Choroid plexus epithelial cell (primary cell): Measurements from ENCODE around the gene AUTS2.

Experiments
- DNase-seq: peaks from one replicate; pipeline ENCODE4 v3.0.0-alpha.2; 2010; ENCODE audit warnings: low read depth
- H3K4me3 ChIP-seq: 2 replicates; pipeline ENCODE4 v1.5.1; 2011; ENCODE audit warnings: low read depth, mild to moderate bottlenecking, control low read depth, low read length, moderate library complexity
- TF ChIP-seq, protein P1 (sequence below): conservative IDR thresholded peaks from 2 replicates; pipeline ENCODE4 v1.5.1; 2011; ENCODE audit warnings: low read depth, mild to moderate bottlenecking, control low read depth, inconsistent platforms, low read length, moderate library complexity

Gene AUTS2

DNA sequence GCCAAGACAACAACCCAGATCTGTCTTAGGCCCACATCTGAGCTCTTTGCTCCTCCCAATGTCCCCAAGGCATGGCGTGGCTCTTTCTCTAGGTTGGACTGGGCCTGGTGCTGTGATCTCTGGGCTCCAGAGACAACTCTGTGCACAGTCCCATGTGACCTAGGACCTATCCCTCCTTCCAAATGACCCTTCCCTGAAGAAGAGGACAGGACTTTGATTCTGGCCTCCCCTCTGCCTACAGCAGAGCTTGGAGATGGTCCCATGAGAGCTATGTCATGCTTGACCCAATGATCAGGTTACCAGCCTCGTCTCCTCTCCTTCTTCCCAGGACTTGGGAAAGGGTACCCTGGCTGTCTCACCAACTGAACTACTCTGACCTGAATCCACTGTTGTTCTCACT is 1237.4 kb downstream of the AUTS2 start:
- no peak for DNase-seq
- H3K4me3 ChIP-seq = no peak overlapping the region
- TF ChIP-seq, protein P1, sequence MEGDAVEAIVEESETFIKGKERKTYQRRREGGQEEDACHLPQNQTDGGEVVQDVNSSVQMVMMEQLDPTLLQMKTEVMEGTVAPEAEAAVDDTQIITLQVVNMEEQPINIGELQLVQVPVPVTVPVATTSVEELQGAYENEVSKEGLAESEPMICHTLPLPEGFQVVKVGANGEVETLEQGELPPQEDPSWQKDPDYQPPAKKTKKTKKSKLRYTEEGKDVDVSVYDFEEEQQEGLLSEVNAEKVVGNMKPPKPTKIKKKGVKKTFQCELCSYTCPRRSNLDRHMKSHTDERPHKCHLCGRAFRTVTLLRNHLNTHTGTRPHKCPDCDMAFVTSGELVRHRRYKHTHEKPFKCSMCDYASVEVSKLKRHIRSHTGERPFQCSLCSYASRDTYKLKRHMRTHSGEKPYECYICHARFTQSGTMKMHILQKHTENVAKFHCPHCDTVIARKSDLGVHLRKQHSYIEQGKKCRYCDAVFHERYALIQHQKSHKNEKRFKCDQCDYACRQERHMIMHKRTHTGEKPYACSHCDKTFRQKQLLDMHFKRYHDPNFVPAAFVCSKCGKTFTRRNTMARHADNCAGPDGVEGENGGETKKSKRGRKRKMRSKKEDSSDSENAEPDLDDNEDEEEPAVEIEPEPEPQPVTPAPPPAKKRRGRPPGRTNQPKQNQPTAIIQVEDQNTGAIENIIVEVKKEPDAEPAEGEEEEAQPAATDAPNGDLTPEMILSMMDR = no peak

- no peak overlapping the region for H3K4me3 ChIP-seq
- TF ChIP-seq, protein P1 = no peak
- DNase-seq = no peak
Observed at GRCh38 chr7:70836279-70836678, 1238.0 kb downstream of the AUTS2 start.

DNA sequence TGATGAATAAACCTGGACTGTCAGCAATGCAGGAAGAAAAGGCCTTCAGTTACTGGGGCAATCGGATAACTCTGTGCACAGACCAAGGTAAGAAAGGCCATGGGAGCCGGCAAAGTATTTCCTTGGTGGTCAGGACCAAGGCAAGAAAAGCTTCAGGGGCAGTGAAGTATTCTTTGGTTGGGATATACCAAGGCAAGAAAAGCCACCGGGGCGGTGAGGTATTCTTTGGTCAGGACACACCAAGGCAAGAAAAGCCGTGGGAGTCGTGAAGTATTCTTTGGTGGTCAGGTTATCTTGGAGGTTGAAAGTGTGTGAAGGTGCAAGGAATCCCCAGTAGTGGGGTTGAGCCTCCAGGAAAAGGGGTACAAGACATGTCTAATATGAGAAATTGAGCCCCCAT is 1238.7 kb downstream of the AUTS2 start:
- TF ChIP-seq, protein P1 = no peak
- H3K4me3 ChIP-seq = no peak overlapping the region
- DNase-seq = no peak

GRCh38 chr7:70837589-70837988 is 1239.3 kb downstream of the AUTS2 start:
- no peak overlapping the region for H3K4me3 ChIP-seq
- TF ChIP-seq, protein P1 = no peak
- DNase-seq = no peak

DNA sequence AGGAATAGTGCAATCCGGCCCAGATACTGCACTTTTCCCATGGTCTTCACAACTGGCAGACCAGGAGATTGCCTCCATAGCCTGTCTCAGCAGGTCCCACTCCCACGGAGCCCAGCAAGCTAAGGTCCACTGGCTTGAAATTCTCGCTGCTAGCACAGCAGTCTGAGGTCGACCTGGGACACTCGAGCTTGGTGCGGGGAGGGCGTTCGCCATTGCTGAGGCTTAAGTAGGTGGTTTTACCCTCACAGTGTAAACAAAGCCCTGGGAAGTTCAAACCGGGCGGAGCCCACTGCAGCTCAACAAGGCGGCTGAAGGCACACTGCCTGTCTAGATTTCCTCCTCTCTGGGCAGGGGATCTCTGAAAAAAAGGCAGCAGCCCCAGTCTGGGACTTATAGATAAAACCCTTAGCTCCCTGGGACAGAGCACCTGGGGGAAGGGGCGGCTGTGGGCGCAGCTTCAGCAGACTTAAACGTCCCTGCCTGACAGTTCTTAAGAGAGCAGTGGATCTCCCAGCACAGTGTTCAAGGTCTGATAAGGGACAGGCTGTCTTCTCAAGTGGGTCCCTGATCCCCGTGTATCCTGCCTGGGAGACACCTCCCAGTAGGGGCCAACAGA is 1240.1 kb downstream of the AUTS2 start:
- H3K4me3 ChIP-seq = no peak overlapping the region
- TF ChIP-seq, protein P1 = no peak
- DNase-seq = no peak
